AG04450 (cell line): ENCODE results near the gene AGPAT1. TPM values are rescaled to one million over a fixed set of nuclear protein-coding genes. Genes with fewer than 3 reads are reported as not detected.

Experiments
- CTCF ChIA-PET: fragments of 300-600, 350-600 bp; formaldehyde crosslinking; extraction: SDS; loops from one replicate; lab custom pipeline; 2022; ENCODE audit warnings: antibody characterized with exemption, inconsistent platforms; lab: Charles Lee
- POLR2A ChIA-PET: fragments of 350-600 bp; formaldehyde crosslinking; extraction: SDS; loops from one replicate; lab custom pipeline; 2021; ENCODE audit warnings: antibody characterized with exemption, inconsistent platforms; lab: Yijun Ruan, JAX
- DNase-seq: peaks from one replicate; pipeline ENCODE4 v3.0.0-alpha.2; 2011; ENCODE audit warnings: low read depth, low spot score
- H3K27ac ChIP-seq: one replicate; pipeline ENCODE4 v1.5.1; 2012; ENCODE audit warnings: low read depth, low read length, control low read depth
- H3K27me3 ChIP-seq: one replicate; pipeline ENCODE4 v1.6.0; 2012; ENCODE audit warnings: low read length; ENCODE audit not compliant: control insufficient read depth, insufficient read depth
- H3K4me3 ChIP-seq: 2 replicates; pipeline ENCODE4 v1.5.1; 2011; ENCODE audit warnings: mild to moderate bottlenecking, low read depth, low read length, control low read depth
- H3K9me3 ChIP-seq: 2 replicates; pipeline ENCODE4 v1.5.1; 2012; ENCODE audit warnings: low read length; ENCODE audit not compliant: control insufficient read depth, insufficient read depth
- CTCF ChIP-seq: IDR thresholded peaks from 2 replicates; pipeline ENCODE4 v1.5.1; 2011; ENCODE audit warnings: low read depth, low read length, control low read depth, inconsistent platforms
- polyA plus RNA-seq: library from polyadenylated mRNA; depleted of rRNA; stranded (reverse); fragments of >200 nt; gene quantifications from 2 replicates; pipeline ENCODE4 v1.2.3, GENCODE V29; 2011; rRNA removed
- small RNA-seq: library from RNA; depleted of rRNA; stranded (forward); fragments of <200 nt; gene quantifications from one replicate; pipeline ENCODE3, GENCODE V24; 2012; ENCODE audit warnings: low read depth; ENCODE audit not compliant: insufficient read length

The AGPAT1 gene
- polyA plus RNA-seq, 1 experiment: 97.1 TPM

GRCh38 chr6:32118782-32119628 is 56.9 kb downstream of the AGPAT1 start:
- peak; percentile 97 for TF ChIP-seq CTCF
- ChIA-PET CTCF (interaction anchor here (0.6 to 3.2 kb wide), 33 partner anchors 9 to 167 kb away, joined by 3 to 44 read pairs (median 4); partner anchors contain the start of genes AGPAT1, ATF6B, DXO and FKBPL), POLR2A (interaction anchor here (0.6 to 1.7 kb wide), 4 partner anchors 9 to 853 kb away, joined by 3 to 8 read pairs (median 4); partner anchors contain the start of gene ATF6B)
- peak; percentile 74 for DNase-seq
- no peaks in the 10 kb centered on the region; the same call in 1 of the 2 replicates for H3K9me3 ChIP-seq
- peak overlapping the region; percentile 33 for H3K27ac ChIP-seq
- H3K27me3 ChIP-seq: no peaks in the 10 kb centered on the region
- H3K4me3 ChIP-seq: no peak overlapping the region

Small RNAs within 50 kb of the gene (small RNA-seq; reads per million reads assigned to genes)
- not detected for gene AL662884.1
- gene MIR6833: not detected

Other genes starting within 250 kb of the AGPAT1 start
- gene C2, start 248.4 kb downstream of the AGPAT1 start, polyA plus RNA-seq: 1.5 and 1.9 TPM in 2 replicates
- gene CFB, start 230.0 kb downstream of the AGPAT1 start, polyA plus RNA-seq: 13.3 and 14.0 TPM in 2 replicates
- gene NELFE, start 217.1 kb downstream of the AGPAT1 start, polyA plus RNA-seq: 51.4 and 55.7 TPM in 2 replicates
- gene SKIC2, start 216.9 kb downstream of the AGPAT1 start, polyA plus RNA-seq: 26.0 and 30.4 TPM in 2 replicates
- gene DXO, start 203.9 kb downstream of the AGPAT1 start, polyA plus RNA-seq: 11.4 and 14.9 TPM in 2 replicates
- gene C4A, start 194.0 kb downstream of the AGPAT1 start, polyA plus RNA-seq: 7.5 and 7.6 TPM in 2 replicates
- 5.8 and 7.8 TPM in 2 replicates for gene C4B, start 161.3 kb downstream of the AGPAT1 start, polyA plus RNA-seq
- 0.05 and 0.06 TPM in 2 replicates for gene CYP21A2, start 137.7 kb downstream of the AGPAT1 start, polyA plus RNA-seq
- gene TNXB, start 66.7 kb downstream of the AGPAT1 start, polyA plus RNA-seq: 0.25 and 0.35 TPM in 2 replicates
- gene ATF6B, start 47.8 kb downstream of the AGPAT1 start, polyA plus RNA-seq: 39.2 and 60.0 TPM in 2 replicates
- 3.1 and 3.8 TPM in 2 replicates for gene FKBPL, start 45.8 kb downstream of the AGPAT1 start, polyA plus RNA-seq
- gene PRRT1, start 24.1 kb downstream of the AGPAT1 start, polyA plus RNA-seq: 0.27 and 0.47 TPM in 2 replicates
- gene PPT2, start 21.9 kb downstream of the AGPAT1 start, polyA plus RNA-seq: 12.6 and 14.1 TPM in 2 replicates
- 2.5 and 2.8 TPM in 2 replicates for gene EGFL8, start 11.5 kb downstream of the AGPAT1 start, polyA plus RNA-seq
- 33.3 TPM in 2 replicates for gene RNF5, start 2.3 kb upstream of the AGPAT1 start, polyA plus RNA-seq
- gene AGER, start 8.2 kb upstream of the AGPAT1 start, polyA plus RNA-seq: 2.4 and 2.6 TPM in 2 replicates
- gene PBX2, start 14.1 kb upstream of the AGPAT1 start, polyA plus RNA-seq: 56.5 and 59.2 TPM in 2 replicates
- 4.7 and 6.0 TPM in 2 replicates for gene GPSM3, start 16.6 kb upstream of the AGPAT1 start, polyA plus RNA-seq
- 0.37 and 0.55 TPM in 2 replicates for gene NOTCH4, start 48.0 kb upstream of the AGPAT1 start, polyA plus RNA-seq
- gene TSBP1, start 195.8 kb upstream of the AGPAT1 start, polyA plus RNA-seq: not detected in 2 replicates
- not detected in 2 replicates for gene BTNL2, start 231.1 kb upstream of the AGPAT1 start, polyA plus RNA-seq